ENCODE measurements around the gene MAP4K2. TPM values are rescaled to one million over a fixed set of nuclear protein-coding genes. Genes with fewer than 3 reads are reported as not detected.
A peak's percentile ranks its signal among the peaks of the same experiment; 100 is the strongest.

MAP4K2 gene
- total RNA-seq, 1 donor from 2014 or later, result 23.1 TPM

DNA sequence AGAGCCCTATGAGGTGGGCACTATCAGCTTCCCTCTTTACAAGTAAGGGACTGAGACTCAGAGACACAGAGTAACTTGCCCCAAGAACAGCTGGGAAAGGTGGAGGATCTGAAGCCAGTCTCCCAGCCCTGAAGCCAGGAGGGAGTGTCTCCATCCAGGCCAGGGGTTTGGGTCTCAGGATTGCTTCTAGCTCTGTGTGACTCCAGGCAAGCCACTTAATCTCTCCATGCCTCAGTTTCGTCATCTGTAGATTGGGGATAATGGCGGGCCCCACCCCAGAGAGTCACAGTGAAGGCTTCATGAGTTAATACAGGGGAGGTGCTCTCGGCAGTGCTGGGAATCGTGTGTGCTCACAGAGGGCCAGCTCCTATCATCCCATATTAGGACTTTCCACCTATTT lies 10.5 kb downstream of the MAP4K2 start:
- DNase-seq (ENCODE audit: low spot score), result no peak

DNA sequence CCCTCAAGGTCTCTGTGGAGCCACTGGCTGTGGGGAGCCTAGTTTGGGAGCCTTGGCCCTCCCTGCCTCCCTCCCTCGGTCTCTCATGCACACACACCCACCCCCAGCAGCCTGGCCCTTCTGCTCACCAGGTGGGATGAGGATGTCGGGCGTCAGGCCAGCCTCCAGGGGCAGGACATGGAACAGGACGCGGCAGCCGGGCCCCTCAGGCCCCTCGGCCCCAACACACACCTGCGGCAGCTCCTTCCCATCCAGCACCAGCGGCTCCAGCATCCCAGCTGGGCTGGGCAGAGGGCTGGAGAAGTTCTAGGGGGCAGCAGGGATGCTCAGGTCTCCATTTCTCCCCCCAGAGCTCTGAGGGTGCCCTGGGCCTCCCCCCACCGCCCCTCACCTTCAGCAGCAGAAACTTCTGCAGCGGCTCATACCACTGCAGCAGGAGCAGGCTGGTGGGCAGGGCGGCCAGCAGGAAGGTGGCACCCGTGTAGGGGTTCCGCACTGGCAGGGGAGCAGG lies 11.2 kb downstream of the MAP4K2 start:
- no peak for DNase-seq (ENCODE audit: low spot score)

DNA sequence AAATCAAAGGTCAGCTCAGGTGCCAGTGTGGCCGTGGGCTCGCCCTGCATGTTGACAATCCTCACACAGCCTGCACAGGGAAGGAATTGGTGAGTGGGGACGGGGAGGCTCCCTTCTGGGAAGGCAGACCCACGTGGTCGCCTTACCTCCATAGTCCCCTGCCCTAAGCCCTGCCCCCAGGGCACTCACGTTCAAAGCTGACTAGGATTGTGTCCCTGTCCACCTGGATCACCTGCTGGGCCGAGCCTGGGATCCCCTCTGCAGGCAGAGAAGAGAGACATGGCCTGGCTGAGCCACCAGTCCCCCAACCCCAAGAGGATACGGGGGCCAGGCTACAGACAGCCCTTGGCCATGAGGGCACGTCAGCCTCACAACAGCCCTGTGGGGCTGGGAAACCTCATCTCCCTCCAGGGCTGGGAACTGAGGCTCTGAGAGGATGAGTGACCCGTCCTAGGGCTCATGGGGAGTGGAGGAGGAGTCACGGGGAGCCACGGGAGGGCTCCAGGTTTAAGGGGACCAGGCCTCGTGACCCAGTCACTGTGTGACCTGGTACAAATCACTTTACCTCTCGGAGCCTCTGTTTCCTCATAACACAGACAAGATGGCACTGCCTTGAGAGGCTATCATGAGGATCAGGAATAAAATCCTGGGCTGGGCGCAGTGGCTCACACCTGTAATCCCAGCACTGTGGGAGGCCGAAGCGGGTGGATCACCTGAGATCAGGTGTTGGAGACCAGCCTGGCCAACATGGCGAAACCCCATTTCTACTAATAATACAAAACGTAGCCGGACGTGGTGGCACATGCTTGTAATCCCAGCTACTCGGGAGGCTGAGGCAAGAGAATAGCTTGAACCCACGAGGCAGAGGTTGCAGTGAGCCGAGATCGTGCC lies 12.6 kb downstream of the MAP4K2 start:
- DNase-seq (ENCODE audit: low spot score), result no peak

DNA sequence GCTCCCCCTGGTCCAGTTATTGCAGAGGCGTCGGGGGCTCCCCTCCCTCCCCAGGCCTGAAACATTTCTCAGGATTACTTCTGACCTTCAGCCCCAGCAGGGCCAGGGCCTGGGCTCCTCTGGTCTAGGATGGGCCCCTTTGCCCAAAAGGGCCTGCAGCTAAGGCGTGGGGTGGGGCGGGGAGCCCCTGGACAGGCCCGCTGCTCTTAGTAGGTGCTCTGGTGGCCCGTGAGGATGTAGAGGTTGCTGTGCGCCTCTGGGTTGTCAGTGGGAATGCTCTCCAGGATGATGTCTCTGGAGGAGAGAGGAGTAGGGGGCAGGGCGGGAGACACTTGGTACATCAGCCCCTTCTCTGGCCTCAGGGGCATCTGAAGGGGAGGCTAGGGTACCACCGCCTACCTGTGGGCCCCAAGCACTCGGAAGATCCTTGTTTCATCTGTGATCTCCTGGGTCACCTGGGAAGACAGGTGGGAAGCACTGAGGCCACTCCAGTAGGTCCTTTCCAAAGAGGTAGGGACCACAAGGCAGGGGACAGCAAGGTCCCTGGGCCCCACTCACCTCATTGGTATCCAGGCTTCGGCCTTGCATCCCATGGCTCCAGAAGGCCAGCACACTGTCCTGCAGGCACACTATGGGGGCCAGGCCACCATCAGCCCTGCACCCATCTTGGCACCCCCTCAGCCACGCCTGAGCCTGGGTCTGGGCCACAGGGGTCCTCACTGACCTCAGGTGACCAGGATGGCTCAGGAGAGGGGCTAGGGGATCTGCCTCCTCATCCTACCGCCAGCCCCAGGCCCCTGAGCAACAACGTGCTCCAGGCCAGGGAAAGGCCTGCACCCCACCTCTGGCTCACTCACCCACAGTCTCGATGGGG lies 13.4 kb downstream of the MAP4K2 start:
- DNase-seq (ENCODE audit: low spot score), result no peak

DNA sequence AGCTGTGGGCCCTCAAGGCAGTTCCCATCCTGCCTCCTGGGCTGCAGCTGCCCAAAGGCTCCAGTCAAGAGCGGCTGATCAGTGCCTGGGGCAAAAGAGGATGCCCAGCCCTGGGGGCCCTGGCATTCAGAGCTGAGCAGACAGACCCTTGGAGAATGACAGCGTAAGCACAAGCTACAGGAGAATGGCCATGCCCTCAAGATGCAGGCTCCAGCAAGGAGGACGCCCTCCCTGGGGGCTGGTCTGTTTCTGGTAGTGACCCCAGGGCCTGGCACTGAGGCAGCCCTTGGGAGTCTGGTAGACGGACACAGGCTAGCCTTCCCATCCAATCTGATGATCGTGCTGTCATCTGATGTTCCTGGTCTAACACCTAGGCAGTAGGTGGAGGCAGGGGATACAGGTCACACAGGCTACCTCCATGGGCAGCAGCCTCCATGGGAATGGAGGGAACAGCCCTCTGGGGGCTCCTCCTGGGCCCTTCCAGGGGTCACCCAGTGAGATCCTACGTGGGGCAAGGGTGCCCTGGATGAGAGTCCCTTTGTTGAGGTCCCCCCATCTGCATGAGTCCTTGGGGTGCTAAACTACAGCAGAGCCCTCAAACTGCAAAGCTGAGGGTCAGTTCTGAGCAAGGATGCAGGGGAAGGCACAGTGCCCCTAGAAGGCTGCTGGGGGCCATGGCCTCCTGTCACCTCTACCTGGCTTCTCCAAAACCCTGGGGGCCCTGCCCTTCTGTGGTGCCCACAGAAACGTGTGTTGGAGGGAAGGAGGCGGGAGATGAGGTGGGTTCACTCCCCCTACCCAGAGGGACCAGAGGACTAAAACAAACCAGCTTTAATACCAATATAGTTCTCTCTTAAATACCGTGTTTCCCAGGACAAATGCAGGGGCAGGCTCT lies 14.4 kb downstream of the MAP4K2 start:
- no peak for DNase-seq (ENCODE audit: low spot score)

DNA sequence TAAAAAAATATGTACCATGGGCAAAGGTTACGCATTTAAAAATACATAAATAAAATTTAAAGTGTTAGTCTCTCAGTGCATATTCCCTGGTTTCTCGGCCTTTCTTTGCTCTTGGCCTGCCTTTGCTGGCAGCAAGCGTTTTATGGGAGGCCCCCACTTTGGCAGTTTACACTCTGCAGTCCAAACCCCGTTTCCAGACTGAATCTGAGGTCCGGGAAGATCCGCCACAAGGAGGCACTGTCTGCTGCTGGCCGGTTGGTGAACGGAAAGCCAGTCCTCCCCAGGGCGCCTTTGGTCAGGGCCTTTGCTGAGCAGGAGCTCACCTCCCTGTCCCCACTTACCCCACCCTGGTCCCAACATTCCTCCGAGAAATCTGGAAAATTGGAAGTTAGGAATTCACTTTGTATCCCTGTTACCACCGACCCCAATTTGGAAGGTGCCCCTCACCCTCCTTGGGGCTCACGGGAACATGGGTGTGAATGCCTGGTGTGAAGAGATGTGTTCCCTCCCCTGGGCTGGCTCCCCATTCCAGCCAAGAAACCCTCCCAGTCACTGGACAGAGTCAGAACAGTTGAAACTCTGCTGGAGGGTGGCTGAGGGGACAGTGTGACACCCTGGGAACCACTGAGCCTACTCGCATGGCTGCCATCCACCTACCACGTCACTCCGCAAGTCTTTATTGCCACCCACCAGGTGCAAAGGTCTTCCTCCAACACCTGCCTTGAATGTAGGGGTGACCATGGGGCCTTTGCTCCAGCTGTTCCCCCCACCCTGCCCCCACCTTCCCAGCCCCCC lies 15.3 kb downstream of the MAP4K2 start:
- DNase-seq (ENCODE audit: low spot score), result peak; percentile 60

DNA sequence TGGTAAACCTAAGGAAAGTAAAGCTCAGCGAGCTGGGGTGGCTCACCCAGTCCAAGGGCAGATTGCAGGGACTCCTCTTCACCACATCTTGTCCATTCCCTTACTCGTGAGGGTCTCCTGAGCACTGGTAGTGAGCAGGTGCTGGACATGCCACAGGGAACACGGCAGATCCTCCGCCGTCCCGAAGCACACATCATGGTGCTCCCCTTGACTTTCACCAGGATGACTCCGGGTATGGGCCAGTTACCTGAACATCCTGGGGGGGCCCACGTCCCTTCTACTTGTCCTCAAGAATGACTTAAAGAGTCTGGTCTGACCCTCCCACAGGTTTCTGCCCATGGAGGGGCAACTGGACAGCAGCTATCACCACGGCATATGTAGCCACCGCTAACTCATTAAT lies 16.7 kb downstream of the MAP4K2 start:
- DNase-seq (ENCODE audit: low spot score), result no peak

DNA sequence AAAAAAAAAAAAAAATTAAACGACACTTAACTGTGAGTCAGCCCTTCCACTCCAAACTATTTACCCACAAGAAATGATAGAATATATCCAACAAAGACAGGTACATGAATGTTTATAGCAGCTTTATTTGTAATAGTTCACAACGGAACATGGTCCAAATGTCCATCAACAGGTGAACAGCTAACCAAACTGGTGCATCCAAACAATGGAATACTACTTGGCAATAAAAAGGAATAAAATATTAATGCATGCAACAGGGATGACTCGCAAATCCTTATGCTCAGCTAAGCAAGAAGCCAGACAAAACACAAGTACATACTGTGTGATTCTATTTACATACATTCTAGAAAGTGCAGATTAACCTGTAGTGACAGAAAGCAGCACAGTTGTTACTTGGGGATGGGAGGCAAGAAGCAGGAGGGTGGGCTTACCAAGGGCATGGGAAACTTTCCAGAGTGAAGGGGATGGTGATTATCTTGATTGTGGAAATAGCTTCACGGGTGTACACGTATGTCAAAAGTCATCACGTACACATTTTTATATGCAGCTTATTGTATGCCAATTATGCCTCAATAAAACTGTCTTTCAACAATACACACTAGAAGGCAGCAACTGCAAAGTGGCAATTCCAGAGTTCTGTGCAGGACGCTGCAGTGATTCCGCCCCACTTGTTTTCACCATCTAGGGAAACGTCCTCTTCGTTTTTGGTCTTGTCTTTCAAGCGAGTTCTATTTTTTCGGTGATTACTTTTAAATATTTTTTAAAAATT lies 18.0 kb downstream of the MAP4K2 start:
- DNase-seq (ENCODE audit: low spot score), result no peak

DNA sequence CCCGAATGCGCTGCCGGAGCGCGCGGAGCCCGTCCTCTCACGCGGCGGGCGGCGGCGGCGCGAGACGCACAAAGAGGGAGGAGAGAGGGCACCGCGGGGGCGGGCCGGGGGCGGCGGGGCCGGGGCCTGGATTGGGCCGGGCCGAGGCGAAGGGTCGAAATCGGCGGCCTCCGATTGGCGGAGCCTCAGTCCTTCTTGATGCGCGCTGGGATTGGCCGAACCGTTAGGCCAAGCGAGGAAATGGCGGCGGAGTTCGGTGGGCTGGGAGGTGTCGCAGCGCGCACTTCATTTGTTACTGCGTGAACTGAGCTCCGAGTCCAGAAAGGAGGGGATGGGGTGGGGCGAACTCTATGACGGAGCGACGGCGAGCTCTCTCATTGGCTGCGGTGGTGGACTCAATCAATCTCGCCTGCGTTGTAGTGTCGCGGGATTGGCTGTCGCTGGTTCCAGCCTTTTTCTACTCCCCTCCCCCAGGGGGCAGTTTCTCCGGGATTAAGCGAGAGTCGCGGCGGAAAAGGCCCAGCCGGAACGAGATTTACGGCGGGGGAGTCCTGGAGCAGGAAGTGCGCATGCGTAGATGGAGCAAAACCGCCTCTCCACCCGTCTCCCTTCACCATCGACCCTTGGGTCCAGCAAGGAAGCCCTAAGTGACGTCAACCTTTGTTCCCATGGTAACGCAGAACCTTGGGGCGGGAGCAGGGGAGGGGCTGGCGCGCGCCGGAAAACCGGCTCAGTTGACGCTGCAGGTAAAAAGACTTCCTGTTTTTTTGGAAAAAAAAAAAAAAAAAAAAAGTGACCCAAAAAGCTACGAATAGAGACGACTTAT lies 24.3 kb downstream of the MAP4K2 start, which contains the start of gene SF1:
TSS of gene SF1 (minus strand) at position 70 of the 826 bp plus-strand sequence. CDS start 150 bp downstream, outside the sequence.
- DNase-seq (ENCODE audit: low spot score), result peak; percentile 99

DNA sequence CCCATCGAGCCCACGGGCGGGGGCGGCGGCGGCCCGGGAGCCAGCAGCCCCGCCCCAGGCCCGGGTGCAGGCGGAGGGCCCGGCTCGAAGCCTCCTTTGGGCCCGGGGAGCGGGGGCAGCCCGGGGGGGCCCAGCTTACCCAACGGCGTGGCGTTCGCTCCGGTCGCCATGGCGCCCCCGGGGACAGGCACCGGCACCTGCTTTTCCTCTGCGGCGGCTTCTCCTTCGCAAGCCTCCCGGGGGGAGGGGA lies 24.9 kb downstream of the MAP4K2 start:
- DNase-seq (ENCODE audit: low spot score), result no peak

DNA sequence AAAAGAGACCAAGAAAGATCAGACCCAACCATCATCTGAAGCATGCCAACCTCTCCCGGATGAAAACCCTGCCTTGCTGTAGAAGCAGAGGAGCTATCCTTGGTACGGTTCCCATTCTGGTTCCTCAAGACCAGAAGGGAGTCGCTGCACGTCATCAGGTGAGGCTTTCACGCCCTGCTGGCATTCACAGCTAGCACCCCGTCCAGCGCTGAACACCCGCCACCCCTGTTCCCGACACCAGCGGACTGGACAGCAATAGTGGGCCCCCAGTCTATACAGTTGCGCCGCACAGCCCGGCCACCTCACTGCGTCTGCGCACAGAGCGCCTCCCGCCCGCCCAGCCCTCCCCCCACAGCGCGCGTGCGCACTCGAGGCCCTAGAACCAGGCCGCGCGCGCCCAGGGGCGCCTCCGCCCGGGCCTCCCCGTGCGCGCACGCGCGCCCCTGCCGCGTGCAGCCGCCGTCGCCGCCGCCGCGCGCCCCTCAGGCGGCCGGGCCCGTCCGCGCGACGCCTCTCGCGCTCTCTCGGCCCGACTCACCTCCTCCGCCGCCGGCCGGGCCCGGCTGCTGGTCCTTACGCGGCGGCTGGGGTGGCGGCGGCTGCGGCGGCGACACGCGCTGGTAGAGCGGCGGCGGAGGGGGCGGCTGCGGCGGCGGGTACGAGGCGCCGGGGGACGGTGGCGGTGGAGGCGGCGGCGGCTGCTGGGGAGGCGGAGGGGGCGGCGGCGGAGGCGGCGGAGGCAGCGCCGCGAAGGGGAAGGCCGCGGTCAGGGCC lies 25.4 kb downstream of the MAP4K2 start:
- peak; percentile 81 for DNase-seq (ENCODE audit: low spot score)

DNA sequence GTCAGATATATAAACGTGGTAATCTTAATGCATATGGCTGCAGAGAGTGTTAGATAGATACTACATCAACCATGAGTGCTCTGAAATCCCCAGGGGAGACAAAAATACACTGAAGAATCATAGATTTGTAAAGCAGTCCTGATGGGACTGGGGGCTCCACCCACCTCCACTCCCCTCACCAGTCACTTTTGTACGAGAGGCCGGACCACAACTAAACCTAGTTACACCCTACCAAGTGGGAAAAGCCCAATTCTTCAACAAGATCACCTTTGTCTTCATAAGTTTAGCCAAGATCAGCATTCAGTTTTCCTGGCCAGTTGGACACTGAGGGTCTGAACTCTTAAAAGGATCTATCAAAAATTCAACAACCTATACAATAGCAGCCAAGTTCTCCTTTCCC lies 26.1 kb downstream of the MAP4K2 start:
- DNase-seq (ENCODE audit: low spot score), result no peak

DNA sequence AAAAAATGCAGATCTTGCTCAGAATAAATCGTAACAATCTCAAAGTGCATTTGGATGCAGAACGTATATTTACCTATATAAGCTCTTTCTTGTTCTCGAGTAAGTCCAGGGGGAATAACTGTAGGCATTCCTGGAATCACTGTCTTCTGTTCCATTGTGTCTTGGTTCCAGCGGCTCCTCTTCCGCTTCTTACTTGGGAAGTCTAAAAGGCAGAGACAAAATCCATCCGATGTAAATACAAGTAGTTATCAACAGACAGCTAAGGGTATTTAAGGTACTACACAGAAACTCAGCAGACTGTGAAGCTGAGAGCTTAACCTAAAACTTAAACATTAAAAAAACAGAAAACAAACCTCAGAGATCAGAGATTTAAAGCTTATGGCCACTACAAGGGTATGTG lies 26.6 kb downstream of the MAP4K2 start:
- no peak for DNase-seq (ENCODE audit: low spot score)

DNA sequence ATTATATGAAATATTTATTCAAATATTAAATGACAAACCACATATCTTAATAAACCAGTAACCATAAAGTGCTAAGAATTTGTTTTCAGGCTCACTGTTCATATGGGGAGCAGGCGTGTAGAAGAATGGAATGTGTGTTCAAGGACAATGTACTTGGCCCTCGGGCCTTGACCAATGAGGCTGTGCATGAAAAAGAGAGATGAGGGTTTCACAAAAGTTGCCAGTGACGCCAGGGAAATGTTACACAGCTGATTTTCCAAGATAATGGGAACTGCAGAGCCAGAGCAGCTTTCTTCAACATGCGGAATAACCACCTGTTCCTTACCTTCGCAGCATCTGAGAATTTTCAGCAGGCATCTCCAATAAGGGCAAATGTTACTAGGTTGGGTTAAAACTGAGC lies 28.9 kb downstream of the MAP4K2 start:
- DNase-seq (ENCODE audit: low spot score), result no peak

DNA sequence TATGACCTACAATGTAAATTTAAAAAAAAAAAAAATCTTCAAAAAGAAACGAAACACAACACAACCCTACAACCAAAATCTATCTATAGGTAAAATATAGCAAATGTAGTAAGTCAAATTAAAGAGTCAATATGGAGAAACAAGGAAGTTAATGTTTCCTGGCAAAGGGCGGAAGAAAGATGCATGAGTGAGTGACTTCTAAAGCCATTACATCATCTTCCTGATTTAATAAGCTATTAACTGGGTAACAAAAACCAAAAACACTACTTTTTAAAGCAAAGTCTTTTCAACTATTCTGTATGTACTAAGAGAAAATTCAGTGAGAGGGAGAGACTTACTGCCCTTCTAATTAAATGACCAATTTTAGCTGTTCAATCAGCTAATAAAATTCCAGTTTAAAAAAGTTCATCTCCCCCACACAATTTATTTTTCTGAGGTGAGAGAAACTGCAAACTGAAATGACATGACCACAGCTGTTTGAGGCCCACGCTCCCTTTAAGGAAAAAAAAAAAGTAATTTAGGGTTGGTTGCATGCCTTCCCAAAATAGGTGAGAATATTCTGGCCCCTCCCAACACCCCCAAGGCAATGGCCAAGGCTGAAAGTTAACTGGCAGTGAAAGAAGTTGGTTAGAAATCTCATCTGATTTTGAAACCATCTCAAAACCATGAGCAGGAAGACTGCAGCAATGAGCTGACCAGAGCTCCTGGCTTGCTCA lies 30.6 kb downstream of the MAP4K2 start:
- no peak for DNase-seq (ENCODE audit: low spot score)

DNA sequence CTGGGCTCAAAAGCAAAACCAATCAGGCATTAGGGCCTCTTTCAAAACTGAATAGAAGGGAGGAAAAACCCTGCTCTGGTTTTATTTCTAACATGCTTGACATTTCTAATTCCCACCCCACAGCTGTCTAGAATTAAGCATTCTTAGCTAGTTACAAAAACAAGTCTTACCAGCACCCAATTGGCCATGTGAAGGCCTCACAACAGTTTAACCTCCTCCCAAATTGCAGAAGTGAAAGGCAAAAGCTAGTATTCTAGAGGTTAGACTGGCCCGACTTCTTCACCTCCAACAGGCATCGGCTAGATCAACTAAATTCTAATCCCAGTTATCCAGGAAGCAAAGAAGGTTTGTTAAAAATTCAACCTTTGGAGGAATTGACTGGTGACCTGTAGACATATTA lies 31.2 kb downstream of the MAP4K2 start:
- no peak for DNase-seq (ENCODE audit: low spot score)

DNA sequence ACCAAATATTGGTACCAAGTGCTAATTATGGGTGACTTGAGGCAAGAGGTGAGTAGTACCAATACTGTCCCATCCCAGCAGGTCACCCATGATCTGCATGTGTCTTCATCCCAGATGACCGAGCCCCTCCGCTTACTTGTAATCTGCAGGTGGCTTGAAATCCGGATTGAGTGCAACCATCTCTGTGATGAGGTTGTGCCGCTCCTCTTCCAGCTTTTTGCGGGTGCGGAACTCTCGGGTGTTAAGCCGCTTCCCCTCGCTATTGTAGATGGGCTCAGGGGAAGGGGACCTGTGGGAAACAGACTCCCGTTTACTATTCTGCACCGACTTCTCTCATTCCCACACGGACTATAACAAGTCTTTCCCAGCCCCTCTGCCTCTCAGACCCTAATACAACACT lies 32.9 kb downstream of the MAP4K2 start:
- DNase-seq (ENCODE audit: low spot score), result no peak

DNA sequence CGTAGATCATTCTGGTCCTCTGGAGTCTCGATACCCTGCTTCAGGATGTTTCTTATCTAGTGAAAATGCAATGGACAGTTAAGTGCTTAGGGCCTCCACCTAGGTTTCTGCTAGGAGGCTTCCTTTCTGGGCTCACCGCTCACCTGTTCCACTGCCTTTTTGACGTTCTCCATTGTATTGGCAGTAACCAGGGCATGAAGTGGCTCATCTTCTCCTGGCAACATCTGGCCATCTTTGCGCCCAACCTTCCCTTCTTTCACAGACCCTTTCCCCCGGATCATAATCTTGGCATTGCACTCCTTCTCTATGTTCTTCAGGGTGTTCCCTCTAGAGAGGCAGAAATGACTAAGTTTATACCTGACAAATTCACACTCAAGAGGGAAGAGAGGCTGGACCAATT lies 33.7 kb downstream of the MAP4K2 start:
- DNase-seq (ENCODE audit: low spot score), result no peak
